GM23338 (cell line): ENCODE data around the gene UBE3B. TPM values are rescaled to one million over a fixed set of nuclear protein-coding genes. Genes with fewer than 3 reads are reported as not detected.

Experiments used
- ATAC-seq: fragments of 200-7000 bp; cut with Tn5 transposase; 3 replicates; pipeline ENCODE4 v1.9.1; 2020
- DNase-seq: peaks from one replicate; pipeline ENCODE4 v3.0.0-alpha.2; 2015; ENCODE audit warnings: low spot score
- H2AFZ ChIP-seq: fragments of 200-600 bp; sonication (generic); 2 replicates; pipeline ENCODE4 v1.8.0; 2016; ENCODE audit warnings: antibody characterized with exemption, mild to moderate bottlenecking, moderate library complexity
- H3F3A ChIP-seq: fragments of 200-600 bp; sonication (generic); replicated peaks from 2 replicates; pipeline ENCODE4 v1.8.0; 2017; ENCODE audit warnings: antibody characterized with exemption, mixed run types, low read depth
- H3K27ac ChIP-seq: fragments of 200-600 bp; sonication (generic); 2 replicates; pipeline ENCODE4 v1.6.1; 2016; ENCODE audit warnings: low read depth
- H3K27me3 ChIP-seq: fragments of 200-600 bp; sonication (generic); 2 replicates; pipeline ENCODE4 v1.8.0; 2016; ENCODE audit warnings: mild to moderate bottlenecking, mixed run types, moderate library complexity; ENCODE audit not compliant: insufficient read depth
- H3K36me3 ChIP-seq: fragments of 200-600 bp; sonication (generic); 2 replicates; pipeline ENCODE4 v1.8.0; 2016; ENCODE audit warnings: mild to moderate bottlenecking; ENCODE audit not compliant: insufficient read depth
- H3K4me1 ChIP-seq: fragments of 200-600 bp; sonication (generic); 2 replicates; pipeline ENCODE4 v1.8.0; 2016; ENCODE audit warnings: mild to moderate bottlenecking, moderate library complexity; ENCODE audit not compliant: insufficient read depth
- H3K4me2 ChIP-seq: fragments of 200-600 bp; sonication (generic); 2 replicates; pipeline ENCODE4 v1.7.1; 2017; ENCODE audit warnings: mixed run types
- H3K4me3 ChIP-seq: fragments of 200-600 bp; sonication (generic); 2 replicates; pipeline ENCODE4 v1.6.1; 2016; ENCODE audit warnings: mixed run types
- H3K79me2 ChIP-seq: fragments of 200-600 bp; sonication (generic); replicated peaks from 2 replicates; pipeline ENCODE4 v1.8.0; 2017; ENCODE audit warnings: mild to moderate bottlenecking; ENCODE audit not compliant: insufficient read depth
- H3K9me2 ChIP-seq: fragments of 200-600 bp; sonication (generic); 2 replicates; pipeline ENCODE4 v1.8.0; 2017; ENCODE audit not compliant: insufficient read depth
- H4K20me1 ChIP-seq: fragments of 200-600 bp; sonication (generic); replicated peaks from 2 replicates; pipeline ENCODE4 v1.8.0; 2017; ENCODE audit warnings: mild to moderate bottlenecking; ENCODE audit not compliant: insufficient read depth
- H3K27ac Mint-ChIP-seq: 2 replicates; pipeline ENCODE4 v1.8.0; 2020; ENCODE audit warnings: inconsistent platforms, mild to moderate bottlenecking, moderate library complexity, mixed read lengths
- H3K27me3 Mint-ChIP-seq: 3 replicates; pipeline ENCODE4 v1.8.0; 2022; ENCODE audit warnings: low read depth, mild to moderate bottlenecking, moderate library complexity, mixed read lengths, inconsistent platforms; ENCODE audit not compliant: insufficient read depth, poor library complexity
- H3K36me3 Mint-ChIP-seq: 3 replicates; pipeline ENCODE4 v1.8.0; 2021; ENCODE audit warnings: low read depth, mild to moderate bottlenecking, inconsistent platforms, moderate library complexity, mixed read lengths
- H3K4me1 Mint-ChIP-seq: 3 replicates; pipeline ENCODE4 v1.8.0; 2020; ENCODE audit warnings: mild to moderate bottlenecking, inconsistent platforms, mixed read lengths
- H3K4me3 Mint-ChIP-seq: 3 replicates; pipeline ENCODE4 v1.8.0; 2021; ENCODE audit warnings: moderate library complexity, mild to moderate bottlenecking, inconsistent platforms, mixed read lengths
- H3K9me3 Mint-ChIP-seq: 3 replicates; pipeline ENCODE4 v1.8.0; 2020; ENCODE audit warnings: moderate library complexity, mild to moderate bottlenecking, inconsistent platforms, mixed read lengths
- CTCF ChIP-seq, 2 experiments: fragments of 200-600 bp in 1 of 2; sonication (generic) in 1 of 2; conservative IDR thresholded peaks; 2 replicates each; pipeline versions ENCODE4 v1.5.1 to v1.6.1; 2016 to 2017; ENCODE audit warnings: antibody characterized with exemption in 2 of 2, low read depth in 2 of 2, mild to moderate bottlenecking in 2 of 2, moderate library complexity in 1 of 2
- ETS1 ChIP-seq: IDR thresholded peaks from 2 replicates; pipeline ENCODE4 v1.6.1; 2016; ENCODE audit warnings: antibody characterized with exemption
- EZH2 ChIP-seq: fragments of 200-600 bp; sonication (generic); IDR thresholded peaks from one replicate; pipeline ENCODE4 v1.8.0; 2017; ENCODE audit warnings: antibody characterized with exemption, mild to moderate bottlenecking, low read depth; ENCODE audit not compliant: unreplicated experiment
- EZH2phosphoT487 ChIP-seq: fragments of 200-600 bp; sonication (generic); IDR thresholded peaks from one replicate; pipeline ENCODE4 v1.8.1; 2018; ENCODE audit warnings: antibody characterized with exemption; ENCODE audit not compliant: unreplicated experiment
- JUNB ChIP-seq: IDR thresholded peaks from one replicate; pipeline ENCODE4 v1.6.1; 2016; ENCODE audit warnings: antibody characterized with exemption; ENCODE audit not compliant: unreplicated experiment
- NANOG ChIP-seq: IDR thresholded peaks from 2 replicates; pipeline ENCODE4 v1.6.1; 2016; ENCODE audit warnings: antibody characterized with exemption, borderline replicate concordance
- POLR2AphosphoS5 ChIP-seq: IDR thresholded peaks from 2 replicates; pipeline ENCODE4 v1.6.1; 2016; ENCODE audit warnings: antibody characterized with exemption, low read depth
- ZNF114 ChIP-seq: fragments of 250-450 bp; sonication (Bioruptor Pico); IDR thresholded peaks from 2 replicates; pipeline ENCODE4 v1.5.0; 2020; ENCODE audit warnings: mild to moderate bottlenecking, moderate library complexity
- ZNF331 ChIP-seq: fragments of 250-450 bp; sonication (Bioruptor Pico); IDR thresholded peaks from 2 replicates; pipeline ENCODE4 v1.5.0; 2020; ENCODE audit warnings: low read depth, mild to moderate bottlenecking, moderate library complexity
- polyA plus RNA-seq: library from polyadenylated mRNA; unstranded; fragments of >200 nt; fragmentation: Nextera tagmentation; extraction: Ambion mirVana; gene quantifications from 2 replicates; pipeline ENCODE4 v1.2.1, GENCODE V29; 2016
- total RNA-seq: library from RNA; depleted of rRNA; stranded (reverse); fragments of >200 nt; shearing (Covaris generic); gene quantifications from 2 replicates; pipeline ENCODE4 v1.2.3, GENCODE V29; 2014

UBE3B gene
- total and polyA plus RNA-seq, 2 experiments from 2014 or later = 20.8 TPM

DNA sequence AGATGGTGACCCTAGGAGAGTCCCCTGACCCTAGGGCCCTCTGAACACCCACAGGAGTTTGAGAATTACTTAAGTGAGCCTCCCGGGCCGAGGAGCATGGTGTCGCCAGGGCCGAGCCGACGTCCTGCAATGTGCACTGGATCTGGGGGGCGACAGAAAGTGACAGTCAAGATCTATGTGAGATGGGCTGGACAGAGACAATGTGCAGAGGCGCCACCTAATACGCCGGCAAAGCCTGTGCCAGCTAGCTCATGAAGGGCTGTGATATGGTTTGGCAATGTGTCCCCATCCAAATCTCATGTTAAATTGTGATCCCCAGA, 84.2 kb downstream of the UBE3B start:
- DNase-seq (no peak), ATAC-seq (no peak)
- Mint-ChIP-seq H3K9me3 (no peaks in the 10 kb centered on the region), H3K4me3 (no peak overlapping the region), H3K4me1 (no peaks in the 10 kb centered on the region; the same call in 2 of the 3 replicates), H3K36me3 (peaks cover 16% of the 10 kb centered on the region), H3K27ac (no peak overlapping the region), H3K27me3 (peaks cover 4% of the 10 kb centered on the region)
- no peaks in the 10 kb centered on the region for H3K79me2 ChIP-seq
- H3K27me3 ChIP-seq = no peaks in the 10 kb centered on the region
- H3K27ac ChIP-seq = no peak overlapping the region
- no peaks in the 10 kb centered on the region for H3K4me1 ChIP-seq
- no peak overlapping the region for H2AFZ ChIP-seq
- H3K4me2 ChIP-seq = no peak overlapping the region
- no peaks in the 10 kb centered on the region for H3K9me2 ChIP-seq
- H4K20me1 ChIP-seq = no peaks in the 10 kb centered on the region
- H3K4me3 ChIP-seq = no peak overlapping the region
- TF ChIP-seq ETS1 = no peak
- TF ChIP-seq EZH2phosphoT487 = no peak
- no peak for TF ChIP-seq POLR2AphosphoS5
- TF ChIP-seq ZNF331 (CRISPR knock-in tag) = no peak
- no peak for TF ChIP-seq NANOG
- no peaks in the 10 kb centered on the region for H3K36me3 ChIP-seq
- no peaks in the 10 kb centered on the region for H3F3A ChIP-seq

GRCh38 chr12:109562871-109563270, 85.4 kb downstream of the UBE3B start:
- Mint-ChIP-seq H3K36me3 (peaks cover 25% of the 10 kb centered on the region), H3K9me3 (no peaks in the 10 kb centered on the region), H3K27ac (no peak overlapping the region), H3K27me3 (peaks cover 6% of the 10 kb centered on the region), H3K4me3 (no peak overlapping the region), H3K4me1 (no peaks in the 10 kb centered on the region)
- Histone ChIP-seq H3K36me3 (no peaks in the 10 kb centered on the region), H3K4me2 (no peak overlapping the region), H2AFZ (no peak overlapping the region), H3K9me2 (no peaks in the 10 kb centered on the region), H4K20me1 (no peaks in the 10 kb centered on the region), H3K4me3 (no peak overlapping the region), H3K27me3 (no peaks in the 10 kb centered on the region), H3K4me1 (no peaks in the 10 kb centered on the region), H3K27ac (no peak overlapping the region), H3K79me2 (no peaks in the 10 kb centered on the region), H3F3A (no peaks in the 10 kb centered on the region)
- TF ChIP-seq CTCF (conservative IDR thresholded peaks at IDR 0.05; ENCODE audit: low read depth in 2 of 2) (no peak), POLR2AphosphoS5 (no peak), JUNB (no peak), ZNF114 (CRISPR knock-in tag) (no peak), ETS1 (no peak), EZH2 (no peak)
- DNase-seq (no peak), ATAC-seq (no peak)
